ENCODE data around the gene ATP6V0D1. TPM values are rescaled to one million over a fixed set of nuclear protein-coding genes. Genes with fewer than 3 reads are reported as not detected.

Gene ATP6V0D1
- total and polyA plus RNA-seq, 2 donors (not counting 1 experiment from before 2014, with no cell fraction given) = 62.1 to 91.0 TPM

DNA sequence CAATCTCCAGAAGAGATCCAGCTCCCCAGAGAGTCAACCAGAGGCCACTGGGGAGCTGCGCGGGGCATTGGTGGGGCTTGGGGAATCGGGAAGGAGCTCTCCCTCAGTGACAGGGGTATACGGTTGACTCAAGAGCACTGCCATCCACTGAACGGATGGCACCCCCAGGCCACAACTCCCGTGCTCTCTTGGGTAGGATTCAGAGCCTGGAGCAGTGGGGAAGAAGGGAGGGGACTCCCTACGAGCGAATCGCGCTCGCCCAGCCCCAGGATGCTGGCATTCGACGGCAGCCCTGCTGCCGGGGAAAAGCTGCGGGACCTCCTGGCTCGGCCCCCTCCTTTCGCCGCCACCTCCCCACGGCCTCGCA lies 87.2 kb downstream of the ATP6V0D1 start:
- Histone ChIP-seq H4K20me1 (ENCODE audit: control insufficient read depth, insufficient read depth, low read length, poor library complexity, severe bottlenecking) (no peaks in the 10 kb centered on the region), H3K27ac (ENCODE audit: low read length in 2 of 2) (no peak overlapping the region), H3K27me3 (replicated peaks in 1 of 4; ENCODE audit: control extremely low read depth in 1 of 4, control insufficient read depth in 3 of 4, insufficient read depth in 4 of 4, low read length in 3 of 4) (peaks cover 0 to 44% (median 31%) of the 10 kb centered on the region in 4 experiments), H3K4me1 (ENCODE audit: control insufficient read depth in 2 of 2, insufficient read depth in 2 of 2, low read length in 2 of 2) (peaks cover 35 to 36% of the 10 kb centered on the region in 2 donors), H3K36me3 (replicated peaks in 1 of 2; ENCODE audit: control extremely low read depth in 1 of 2, control insufficient read depth in 1 of 2, extremely low read depth in 1 of 2, insufficient read depth in 2 of 2, low read length in 1 of 2) (no peaks in the 10 kb centered on the region), H2AFZ (ENCODE audit: insufficient read depth, low read depth, low read length, poor library complexity, severe bottlenecking) (peak overlapping the region; percentile 73), H3K4me3 (ENCODE audit: control extremely low read depth in 1 of 5, extremely low read depth in 1 of 5, insufficient read depth in 1 of 5, low read depth in 2 of 5, low read length in 4 of 5) (peak overlapping the region in 3 of 5 experiments; percentile 12 to 39 (median 21)), H3K9ac (ENCODE audit: low read length) (peak overlapping the region; percentile 45), H3K79me2 (ENCODE audit: control insufficient read depth, insufficient read depth, low read length) (no peaks in the 10 kb centered on the region), H3K4me2 (replicated peaks; ENCODE audit: low read depth, low read length, poor library complexity, severe bottlenecking) (peak overlapping the region; percentile 85), H3K9me3 (ENCODE audit: control extremely low read depth in 1 of 3, control insufficient read depth in 2 of 3, insufficient read depth in 1 of 3, low read length in 2 of 3) (peaks cover 0 to 18% (median 0%) of the 10 kb centered on the region in 3 donors)
- intact Hi-C loops (cut with micrococcal nuclease) = loop anchor here (2.0 to 10.0 kb wide), 2 partner anchors 23 to 49 kb away; partner anchors contain the start of gene ZDHHC1
- Mint-ChIP-seq H3K4me1 (peaks cover 26% of the 10 kb centered on the region), H3K9me3 (ENCODE audit: insufficient read depth) (no peaks in the 10 kb centered on the region), H3K27me3 (peaks cover 34% of the 10 kb centered on the region), H3K27ac (no peak overlapping the region), H3K4me3 (peak overlapping the region; percentile 85)
- CTCF ChIA-PET = interaction anchor here (1.0 kb wide), 1 partner anchor 45 kb away, joined by 3 read pairs; no protein-coding TSS in a partner anchor
- POLR2A ChIA-PET = interaction anchor here (0.7 kb wide), 2 partner anchors 10 to 239 kb away, joined by 3 read pairs; no protein-coding TSS in a partner anchor
- no peak for ATAC-seq (ENCODE audit: low read depth)
- peak; percentile 55 for DNase-seq
- TF ChIP-seq, protein P1, sequence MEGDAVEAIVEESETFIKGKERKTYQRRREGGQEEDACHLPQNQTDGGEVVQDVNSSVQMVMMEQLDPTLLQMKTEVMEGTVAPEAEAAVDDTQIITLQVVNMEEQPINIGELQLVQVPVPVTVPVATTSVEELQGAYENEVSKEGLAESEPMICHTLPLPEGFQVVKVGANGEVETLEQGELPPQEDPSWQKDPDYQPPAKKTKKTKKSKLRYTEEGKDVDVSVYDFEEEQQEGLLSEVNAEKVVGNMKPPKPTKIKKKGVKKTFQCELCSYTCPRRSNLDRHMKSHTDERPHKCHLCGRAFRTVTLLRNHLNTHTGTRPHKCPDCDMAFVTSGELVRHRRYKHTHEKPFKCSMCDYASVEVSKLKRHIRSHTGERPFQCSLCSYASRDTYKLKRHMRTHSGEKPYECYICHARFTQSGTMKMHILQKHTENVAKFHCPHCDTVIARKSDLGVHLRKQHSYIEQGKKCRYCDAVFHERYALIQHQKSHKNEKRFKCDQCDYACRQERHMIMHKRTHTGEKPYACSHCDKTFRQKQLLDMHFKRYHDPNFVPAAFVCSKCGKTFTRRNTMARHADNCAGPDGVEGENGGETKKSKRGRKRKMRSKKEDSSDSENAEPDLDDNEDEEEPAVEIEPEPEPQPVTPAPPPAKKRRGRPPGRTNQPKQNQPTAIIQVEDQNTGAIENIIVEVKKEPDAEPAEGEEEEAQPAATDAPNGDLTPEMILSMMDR (IDR thresholded peaks at IDR 0.05) = no peak
- TF ChIP-seq EZH2 (IDR thresholded peaks at IDR 0.05; ENCODE audit: borderline replicate concordance, insufficient read depth, low read depth, low read length, poor library complexity, severe bottlenecking) = no peak
- WGBS (ENCODE audit: insufficient coverage) = 11% methylated on average over 19 of the region's 20 CpGs

GRCh38 chr16:67393111-67393787 lies 87.7 kb downstream of the ATP6V0D1 start, which contains the start of gene TPPP3:
Gene TPPP3 (minus strand): TSS chr16:67393498. CDS start chr16:67391111, 2,387 bp downstream.
- H3K27ac Mint-ChIP-seq = peak within 1 kb of the TSS; percentile 10

More at GRCh38 chr16:67393111-67393787, 87.7 kb downstream of the ATP6V0D1 start, which contains the start of gene TPPP3:
- Histone ChIP-seq H2AFZ (ENCODE audit: insufficient read depth, low read depth, low read length, poor library complexity, severe bottlenecking) (peak within 1 kb of the TSS; percentile 73), H3K9me3 (ENCODE audit: control extremely low read depth in 1 of 3, control insufficient read depth in 2 of 3, insufficient read depth in 1 of 3, low read length in 2 of 3) (peaks cover 0 to 18% (median 0%) of the 10 kb centered on the region in 3 donors), H3K4me2 (replicated peaks; ENCODE audit: low read depth, low read length, poor library complexity, severe bottlenecking) (peak within 1 kb of the TSS; percentile 85), H3K36me3 (replicated peaks in 1 of 2; ENCODE audit: control extremely low read depth in 1 of 2, control insufficient read depth in 1 of 2, extremely low read depth in 1 of 2, insufficient read depth in 2 of 2, low read length in 1 of 2) (no peaks in the 10 kb centered on the region), H3K79me2 (ENCODE audit: control insufficient read depth, insufficient read depth, low read length) (no peaks in the 10 kb centered on the region), H3K27me3 (replicated peaks in 1 of 4; ENCODE audit: control extremely low read depth in 1 of 4, control insufficient read depth in 3 of 4, insufficient read depth in 4 of 4, low read length in 3 of 4) (peaks cover 0 to 42% (median 31%) of the 10 kb centered on the region in 4 experiments), H3K4me1 (ENCODE audit: control insufficient read depth in 2 of 2, insufficient read depth in 2 of 2, low read length in 2 of 2) (peaks cover 35 to 36% of the 10 kb centered on the region in 2 donors), H3K27ac (ENCODE audit: low read length in 2 of 2) (no peak within 1 kb of the TSS), H4K20me1 (ENCODE audit: control insufficient read depth, insufficient read depth, low read length, poor library complexity, severe bottlenecking) (no peaks in the 10 kb centered on the region), H3K4me3 (ENCODE audit: control extremely low read depth in 1 of 5, extremely low read depth in 1 of 5, insufficient read depth in 1 of 5, low read depth in 2 of 5, low read length in 4 of 5) (peak within 1 kb of the TSS in 3 of 5 experiments; percentile 21 to 39 (median 31)), H3K9ac (ENCODE audit: low read length) (peak within 1 kb of the TSS; percentile 45)
- 15% methylated on average over 41 of the region's 56 CpGs for WGBS (ENCODE audit: insufficient coverage)
- H3K4me3 Mint-ChIP-seq = peak within 1 kb of the TSS; percentile 85
- ChIA-PET POLR2A (interaction anchor here (0.7 kb wide), 1 partner anchor 10 kb away, joined by 3 read pairs; no protein-coding TSS in a partner anchor), CTCF (interaction anchor here (1.0 kb wide), 1 partner anchor 44 kb away, joined by 3 read pairs; no protein-coding TSS in a partner anchor)
- ATAC-seq (ENCODE audit: low read depth) (no peak), DNase-seq (no peak)
- peaks cover 26% of the 10 kb centered on the region for H3K4me1 Mint-ChIP-seq
- no peaks in the 10 kb centered on the region for H3K9me3 Mint-ChIP-seq (ENCODE audit: insufficient read depth)
- H3K27me3 Mint-ChIP-seq = peaks cover 36% of the 10 kb centered on the region
- intact Hi-C loops (cut with micrococcal nuclease) = loop anchor here (10.0 kb wide), 1 partner anchor 48 kb away; no protein-coding TSS in a partner anchor
- TF ChIP-seq, protein P1 (IDR thresholded peaks at IDR 0.05) = peak; percentile 38
- TF ChIP-seq EZH2 (IDR thresholded peaks at IDR 0.05; ENCODE audit: borderline replicate concordance, insufficient read depth, low read depth, low read length, poor library complexity, severe bottlenecking) = no peak
